Naive thymus-derived CD8-positive, alpha-beta T cell (primary cell): ENCODE measurements around the gene DIAPH2. TPM values are rescaled to one million over a fixed set of nuclear protein-coding genes. Genes with fewer than 3 reads are reported as not detected.

ENCODE experiments used
- ATAC-seq, 2 donors: fragments of 150-1000 bp; cut with Tn5 transposase in 1 of 2; sonication (Bioruptor Pico), chemical (Tn5 transposase) in 1 of 2; 1 replicate in 1 of 2; 2 replicates in 1 of 2; pipeline ENCODE4 v1.10.0; 2021; ENCODE audit warnings: mild to moderate bottlenecking in 2 of 2, moderate library complexity in 2 of 2
- POLR2A ChIA-PET: fragments of 350-600 bp; sonication (Branson Sonifier 250); formaldehyde crosslinking; loops from one replicate; lab custom pipeline; 2021; ENCODE audit warnings: antibody characterized with exemption; lab: Charles Lee
- DNase-seq, 10 donors: peaks; one replicate each; pipeline versions ENCODE4 v3.0.0 to v3.0.0-alpha.2; 2020 to 2022
- H3K27ac Mint-ChIP-seq, 10 donors: one replicate each; pipeline ENCODE4 v1.8.0; 2020 to 2022; ENCODE audit warnings: mild to moderate bottlenecking in 10 of 10, mixed read lengths in 10 of 10, moderate library complexity in 4 of 10, inconsistent platforms in 1 of 10
- H3K27me3 Mint-ChIP-seq, 5 donors: one replicate each; pipeline ENCODE4 v1.8.0; 2021 to 2022; ENCODE audit warnings: mixed read lengths in 5 of 5
- H3K36me3 Mint-ChIP-seq, 3 donors: one replicate each; pipeline ENCODE4 v1.8.0; 2020 to 2022; ENCODE audit warnings: mixed read lengths in 3 of 3, mild to moderate bottlenecking in 2 of 3, inconsistent platforms in 1 of 3
- H3K4me1 Mint-ChIP-seq, 4 donors: one replicate each; pipeline ENCODE4 v1.8.0; 2021 to 2022; ENCODE audit warnings: mixed read lengths in 4 of 4
- H3K4me3 Mint-ChIP-seq, 10 donors: one replicate each; pipeline ENCODE4 v1.8.0; 2020 to 2022; ENCODE audit warnings: mild to moderate bottlenecking in 10 of 10, mixed read lengths in 10 of 10, moderate library complexity in 6 of 10, inconsistent platforms in 1 of 10
- H3K9me3 Mint-ChIP-seq, 9 donors: one replicate each; pipeline ENCODE4 v1.8.0; 2020 to 2022; ENCODE audit warnings: mixed read lengths in 9 of 9, mild to moderate bottlenecking in 3 of 9, inconsistent platforms in 1 of 9, moderate library complexity in 1 of 9
- polyA plus RNA-seq, 3 donors: library from polyadenylated mRNA; unstranded; fragments of 300-500 nt; fragmentation: Illumina TruSeq; gene quantifications; one replicate each; pipeline ENCODE4 v1.2.3, GENCODE V29; 2021
- total RNA-seq, 8 experiments: library from RNA in 2 of 8; stranded (reverse) in 2 of 8; gene quantifications; one replicate each; pipeline ENCODE4 v1.2.3 and lab custom pipeline; 2021 to 2026

The DIAPH2 gene
- total and polyA plus RNA-seq, 5 experiments from 2014 or later: 4.2 to 6.1 (median 5.9) TPM

DNA sequence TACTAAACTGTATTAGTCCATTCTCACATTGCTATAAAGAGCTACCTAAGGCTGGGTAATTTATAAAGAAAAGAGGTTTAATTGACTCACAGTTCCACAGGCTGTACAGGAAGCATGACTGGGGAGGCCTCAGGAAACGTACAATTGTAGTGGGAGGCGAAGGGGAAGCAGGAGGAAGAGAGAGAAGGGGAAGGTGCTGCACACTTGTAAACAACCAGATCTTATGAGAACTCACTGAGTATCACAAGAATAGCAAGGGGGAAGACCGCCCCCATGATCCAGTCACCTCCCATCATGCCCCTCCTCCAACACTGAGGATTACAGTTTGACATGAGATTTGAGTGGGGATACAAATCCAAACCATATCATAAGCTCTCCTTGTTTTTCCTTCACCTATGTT is 239.9 kb downstream of the DIAPH2 start:
- no peak overlapping the region for H3K4me3 Mint-ChIP-seq
- peaks cover 9 to 16% (median 12%) of the 10 kb centered on the region in 3 donors for H3K36me3 Mint-ChIP-seq
- H3K27ac Mint-ChIP-seq: no peak overlapping the region
- DNase-seq: no peak
- no peaks in the 10 kb centered on the region for H3K27me3 Mint-ChIP-seq
- POLR2A ChIA-PET: no interaction called here
- ATAC-seq: no peak
- peaks cover 0 to 11% (median 0%) of the 10 kb centered on the region in 9 donors for H3K9me3 Mint-ChIP-seq
- H3K4me1 Mint-ChIP-seq: peaks cover 0 to 2% (median 0%) of the 10 kb centered on the region in 4 donors

DNA sequence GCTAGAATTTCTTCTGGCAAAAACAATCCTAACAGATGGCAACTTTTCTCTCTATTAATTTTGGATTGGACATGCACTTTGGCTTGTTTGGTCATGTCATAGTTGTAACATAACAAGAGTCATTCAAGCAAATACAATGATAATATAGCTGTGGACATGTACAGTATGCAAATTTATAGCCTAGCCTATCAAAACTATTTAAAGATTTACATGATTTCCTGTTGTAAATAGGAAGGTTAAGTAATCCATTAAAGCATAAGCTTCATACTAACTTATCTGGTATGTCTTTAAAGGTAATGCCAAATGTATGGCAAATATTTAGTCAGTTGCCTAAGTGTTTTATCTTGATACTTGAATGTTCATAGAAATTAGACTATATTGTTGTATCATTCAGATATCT is 244.4 kb downstream of the DIAPH2 start:
- no peak for DNase-seq
- POLR2A ChIA-PET: no interaction called here
- Mint-ChIP-seq H3K27me3 (no peaks in the 10 kb centered on the region), H3K9me3 (peaks cover 0 to 11% (median 0%) of the 10 kb centered on the region in 9 donors), H3K27ac (no peak overlapping the region), H3K36me3 (peaks cover 0 to 8% (median 6%) of the 10 kb centered on the region in 3 donors), H3K4me3 (no peak overlapping the region), H3K4me1 (peaks cover 0 to 2% (median 0%) of the 10 kb centered on the region in 4 donors)
- ATAC-seq: no peak

DNA sequence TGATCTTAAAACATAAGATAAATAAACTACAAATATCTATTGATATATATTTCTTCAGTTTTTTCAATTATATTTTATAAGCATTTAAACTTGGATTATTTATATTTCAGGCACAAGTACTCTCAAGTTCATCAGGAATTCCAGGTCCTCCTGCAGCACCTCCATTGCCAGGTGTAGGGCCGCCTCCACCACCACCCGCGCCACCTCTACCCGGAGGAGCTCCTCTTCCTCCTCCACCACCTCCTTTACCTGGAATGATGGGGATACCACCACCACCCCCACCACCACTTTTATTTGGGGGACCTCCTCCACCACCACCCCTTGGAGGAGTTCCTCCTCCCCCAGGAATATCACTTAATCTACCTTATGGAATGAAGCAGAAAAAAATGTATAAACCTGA is 273.1 kb downstream of the DIAPH2 start:
- ATAC-seq (no peak), DNase-seq (no peak)
- peaks cover 0 to 3% (median 0%) of the 10 kb centered on the region in 4 donors for H3K4me1 Mint-ChIP-seq
- H3K27ac Mint-ChIP-seq: no peak overlapping the region
- POLR2A ChIA-PET: no interaction called here
- H3K36me3 Mint-ChIP-seq: peaks cover 21 to 60% (median 52%) of the 10 kb centered on the region in 3 donors
- no peaks in the 10 kb centered on the region for H3K27me3 Mint-ChIP-seq
- H3K4me3 Mint-ChIP-seq: no peak overlapping the region
- peaks cover 0 to 30% (median 14%) of the 10 kb centered on the region in 9 donors for H3K9me3 Mint-ChIP-seq

DNA sequence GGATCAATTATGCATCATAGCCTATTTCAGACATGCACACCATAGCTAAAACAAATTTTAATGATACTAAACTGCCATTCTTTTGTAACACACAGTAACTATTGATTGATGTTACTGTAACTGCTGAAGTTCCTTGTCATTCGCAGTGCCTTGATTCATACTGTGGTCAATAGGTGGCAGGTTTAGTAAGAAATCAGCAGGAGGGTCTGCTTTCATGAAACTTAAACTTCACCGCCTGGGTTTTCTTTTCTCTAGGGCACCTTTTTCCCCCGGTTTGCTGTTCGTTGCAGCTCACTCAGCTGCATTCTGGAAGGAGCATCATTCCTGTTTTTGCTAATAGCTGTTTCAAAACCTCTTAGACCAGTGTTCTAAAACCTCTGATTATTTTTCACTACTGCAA is 287.2 kb downstream of the DIAPH2 start:
- Mint-ChIP-seq H3K27ac (peak overlapping the region in 1 of 10 donors; percentile 63), H3K27me3 (no peaks in the 10 kb centered on the region), H3K4me1 (no peaks in the 10 kb centered on the region), H3K36me3 (peaks cover 4 to 18% (median 18%) of the 10 kb centered on the region in 3 donors), H3K4me3 (no peak overlapping the region), H3K9me3 (peaks cover 0 to 2% (median 0%) of the 10 kb centered on the region in 9 donors)
- DNase-seq (no peak), ATAC-seq (no peak)
- POLR2A ChIA-PET: no interaction called here

DNA sequence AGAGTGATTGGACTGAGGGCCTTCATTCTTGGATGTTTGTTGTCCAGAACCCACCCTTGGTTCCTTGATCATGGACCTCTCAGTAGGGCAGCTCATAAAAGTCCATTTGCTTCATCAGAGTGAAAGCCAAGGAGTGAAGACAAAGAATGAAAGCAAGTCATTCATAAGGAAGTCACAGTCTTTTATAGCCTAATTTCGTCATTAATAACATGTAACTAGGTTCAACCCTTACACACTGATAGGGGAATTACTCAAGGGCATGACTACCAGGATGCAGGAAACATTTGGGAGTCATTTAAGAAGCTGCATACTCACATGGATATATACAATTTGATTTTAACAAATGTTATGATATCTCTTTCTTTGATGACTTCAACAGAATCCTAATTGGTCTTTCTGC is 294.3 kb downstream of the DIAPH2 start:
- H3K27ac Mint-ChIP-seq: no peak overlapping the region
- H3K4me1 Mint-ChIP-seq: no peaks in the 10 kb centered on the region
- no peak for DNase-seq
- ATAC-seq: no peak
- H3K36me3 Mint-ChIP-seq: peaks cover 0 to 3% (median 0%) of the 10 kb centered on the region in 3 donors
- no peaks in the 10 kb centered on the region for H3K9me3 Mint-ChIP-seq
- H3K27me3 Mint-ChIP-seq: no peaks in the 10 kb centered on the region
- POLR2A ChIA-PET: no interaction called here
- H3K4me3 Mint-ChIP-seq: no peak overlapping the region

DNA sequence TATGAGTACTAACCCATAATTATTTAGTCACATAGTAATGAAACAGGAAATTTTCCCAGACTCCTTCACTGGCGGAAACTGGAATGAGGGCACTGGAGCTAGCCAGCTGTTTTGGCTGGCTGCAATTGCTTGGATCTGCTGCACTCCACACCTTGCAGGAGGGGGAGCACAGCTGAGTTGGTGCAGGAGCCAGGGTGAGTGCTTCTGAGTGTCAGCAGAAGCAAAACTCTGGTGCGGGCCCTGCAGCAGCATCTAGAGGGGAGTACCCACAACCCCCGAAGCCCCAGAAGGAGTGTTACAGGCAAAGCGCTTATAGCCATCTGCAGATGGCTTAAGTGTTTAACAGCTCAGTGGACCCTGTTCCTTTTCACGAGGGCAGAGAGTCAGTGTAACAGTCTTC is 295.1 kb downstream of the DIAPH2 start:
- no peaks in the 10 kb centered on the region for H3K27me3 Mint-ChIP-seq
- POLR2A ChIA-PET: no interaction called here
- ATAC-seq: no peak
- H3K9me3 Mint-ChIP-seq: no peaks in the 10 kb centered on the region
- H3K27ac Mint-ChIP-seq: no peak overlapping the region
- H3K36me3 Mint-ChIP-seq: peaks cover 0 to 3% (median 0%) of the 10 kb centered on the region in 3 donors
- H3K4me3 Mint-ChIP-seq: no peak overlapping the region
- no peaks in the 10 kb centered on the region for H3K4me1 Mint-ChIP-seq
- DNase-seq: no peak

DNA sequence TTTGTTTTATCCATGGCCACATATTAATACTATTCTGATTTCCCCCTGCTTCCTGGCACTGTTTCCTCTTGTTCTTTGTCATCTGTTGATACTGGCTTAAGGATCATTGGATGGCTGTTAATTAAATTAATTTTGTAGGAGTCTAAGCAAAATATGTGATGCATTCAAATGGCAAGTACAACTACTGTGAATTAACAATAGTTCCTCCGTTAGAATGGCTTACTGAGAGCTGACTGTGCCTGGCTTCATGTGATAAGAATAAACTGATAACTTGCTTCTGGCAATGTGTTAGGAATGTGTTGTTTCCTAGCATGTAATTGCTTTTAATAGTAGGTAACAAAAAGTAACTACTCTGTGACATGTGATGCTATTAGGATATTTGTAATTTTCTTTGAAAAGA is 297.5 kb downstream of the DIAPH2 start:
- H3K4me1 Mint-ChIP-seq: no peaks in the 10 kb centered on the region
- no peak overlapping the region for H3K27ac Mint-ChIP-seq
- POLR2A ChIA-PET: no interaction called here
- H3K4me3 Mint-ChIP-seq: no peak overlapping the region
- DNase-seq (no peak), ATAC-seq (no peak)
- no peaks in the 10 kb centered on the region for H3K9me3 Mint-ChIP-seq
- no peaks in the 10 kb centered on the region for H3K27me3 Mint-ChIP-seq
- H3K36me3 Mint-ChIP-seq: peaks cover 0 to 3% (median 0%) of the 10 kb centered on the region in 3 donors

DNA sequence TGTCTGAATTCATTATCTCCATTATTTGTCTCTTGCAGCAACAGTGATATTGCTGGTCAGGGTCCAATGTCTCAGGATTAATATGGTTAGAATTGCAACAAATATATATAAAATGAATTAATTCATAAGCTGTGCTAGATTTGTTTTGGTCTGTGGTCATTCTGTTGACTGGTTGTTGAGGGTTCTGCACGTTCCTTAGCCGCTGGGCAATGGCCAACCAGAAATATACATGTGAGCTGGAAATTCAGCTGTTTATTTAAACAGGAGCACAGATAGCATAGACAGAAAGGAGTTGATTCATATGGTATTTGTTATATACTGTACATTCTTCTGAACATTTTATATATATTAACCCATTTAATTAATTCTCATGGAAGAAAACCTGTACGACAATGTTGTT is 299.9 kb downstream of the DIAPH2 start:
- no peak for ATAC-seq

DNA sequence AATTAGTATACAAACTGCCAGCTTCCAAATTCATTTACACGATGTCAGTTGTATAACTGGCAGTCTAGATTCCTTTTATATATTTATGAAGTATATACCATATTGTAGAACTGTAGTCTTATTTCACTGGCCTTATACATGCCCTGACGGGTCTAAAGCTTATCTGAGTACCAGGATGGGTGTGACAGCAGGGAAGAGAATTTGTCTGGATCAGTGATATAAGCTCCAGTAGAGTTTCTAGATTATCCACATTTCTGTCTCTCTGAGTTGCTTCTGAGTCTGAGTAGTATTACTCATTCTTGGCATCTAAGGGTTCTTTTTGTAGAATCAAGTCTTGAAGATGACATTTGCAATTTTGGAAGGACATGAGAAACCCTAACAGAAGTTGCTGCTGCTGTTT is 300.4 kb downstream of the DIAPH2 start:
- no peaks in the 10 kb centered on the region for H3K36me3 Mint-ChIP-seq
- H3K4me1 Mint-ChIP-seq: no peaks in the 10 kb centered on the region
- ATAC-seq (no peak), DNase-seq (no peak)
- H3K9me3 Mint-ChIP-seq: peaks cover 0 to 3% (median 0%) of the 10 kb centered on the region in 9 donors
- H3K4me3 Mint-ChIP-seq: no peak overlapping the region
- H3K27ac Mint-ChIP-seq: no peak overlapping the region
- POLR2A ChIA-PET: no interaction called here
- no peaks in the 10 kb centered on the region for H3K27me3 Mint-ChIP-seq

More for the DNA sequence above, 299.9 kb downstream of the DIAPH2 start:
- no peaks in the 10 kb centered on the region for H3K9me3 Mint-ChIP-seq
- no peaks in the 10 kb centered on the region for H3K27me3 Mint-ChIP-seq
- POLR2A ChIA-PET: no interaction called here
- no peaks in the 10 kb centered on the region for H3K4me1 Mint-ChIP-seq
- no peak overlapping the region for H3K27ac Mint-ChIP-seq
- H3K4me3 Mint-ChIP-seq: no peak overlapping the region
- H3K36me3 Mint-ChIP-seq: no peaks in the 10 kb centered on the region
- DNase-seq: no peak

DNA sequence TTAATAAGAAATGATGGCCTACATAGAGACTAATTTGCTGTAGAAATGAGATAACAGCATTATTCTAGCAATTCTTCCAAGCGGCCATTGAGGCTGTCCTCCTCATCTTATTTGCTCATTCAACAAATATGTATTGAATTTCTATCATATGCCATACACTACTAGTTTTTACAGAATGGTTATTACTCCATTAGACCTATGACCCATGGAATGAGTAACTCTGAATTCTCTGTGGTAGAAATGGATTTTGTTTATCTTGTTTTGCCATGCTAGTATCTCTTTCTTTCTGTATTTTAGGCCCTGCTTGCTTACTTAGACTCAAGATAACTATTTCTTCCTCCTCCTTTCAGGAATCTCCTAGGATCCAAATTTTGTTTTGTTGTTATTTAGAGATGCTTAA is 302.6 kb downstream of the DIAPH2 start:
- no peak for ATAC-seq
- POLR2A ChIA-PET: no interaction called here

DNA sequence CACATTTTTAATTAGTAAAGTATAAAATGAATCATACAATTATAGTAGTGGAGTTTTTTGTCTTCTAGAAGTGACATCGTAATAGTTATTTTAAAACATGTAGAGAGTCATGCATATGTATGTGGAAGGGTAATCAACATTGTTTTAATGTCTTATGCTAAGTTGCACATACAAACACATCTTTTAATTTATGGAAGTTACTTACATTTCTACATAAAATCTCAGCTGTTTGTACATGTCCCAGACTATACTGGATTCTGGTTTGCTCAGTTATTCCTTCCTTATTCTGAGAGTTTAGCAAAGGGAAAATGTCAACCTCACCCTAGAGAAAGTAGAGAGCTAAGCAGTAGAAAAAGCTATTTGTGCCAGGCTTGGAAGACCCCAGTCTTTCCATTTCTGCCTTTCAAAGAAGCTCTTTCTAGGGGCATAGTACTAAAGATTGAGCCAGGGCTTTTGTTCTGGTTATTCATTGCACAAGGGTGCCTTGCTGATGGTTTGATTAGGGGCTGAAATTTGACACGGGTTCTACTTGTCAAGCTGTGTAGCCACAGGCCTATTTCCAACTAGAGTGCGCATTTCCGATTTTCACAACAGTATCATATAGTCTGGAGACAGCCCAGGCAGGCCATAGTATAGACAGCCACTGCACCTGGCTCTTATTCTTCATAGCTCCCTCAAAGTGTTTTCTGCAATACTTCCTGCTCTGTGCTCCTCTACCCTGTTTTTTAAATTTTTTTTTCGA is 305.4 kb downstream of the DIAPH2 start:
- H3K36me3 Mint-ChIP-seq: peaks cover 0 to 6% (median 2%) of the 10 kb centered on the region in 3 donors
- no peak overlapping the region for H3K27ac Mint-ChIP-seq
- no peak overlapping the region for H3K4me3 Mint-ChIP-seq
- H3K9me3 Mint-ChIP-seq: peaks cover 0 to 3% (median 0%) of the 10 kb centered on the region in 9 donors
- DNase-seq (no peak), ATAC-seq (no peak)
- H3K27me3 Mint-ChIP-seq: no peaks in the 10 kb centered on the region
- POLR2A ChIA-PET: no interaction called here
- no peaks in the 10 kb centered on the region for H3K4me1 Mint-ChIP-seq

More for the DNA sequence above, 302.6 kb downstream of the DIAPH2 start:
- H3K4me1 Mint-ChIP-seq: no peaks in the 10 kb centered on the region
- no peaks in the 10 kb centered on the region for H3K36me3 Mint-ChIP-seq
- DNase-seq: no peak
- no peak overlapping the region for H3K27ac Mint-ChIP-seq
- H3K27me3 Mint-ChIP-seq: no peaks in the 10 kb centered on the region
- no peak overlapping the region for H3K4me3 Mint-ChIP-seq
- H3K9me3 Mint-ChIP-seq: peaks cover 0 to 3% (median 0%) of the 10 kb centered on the region in 9 donors

DNA sequence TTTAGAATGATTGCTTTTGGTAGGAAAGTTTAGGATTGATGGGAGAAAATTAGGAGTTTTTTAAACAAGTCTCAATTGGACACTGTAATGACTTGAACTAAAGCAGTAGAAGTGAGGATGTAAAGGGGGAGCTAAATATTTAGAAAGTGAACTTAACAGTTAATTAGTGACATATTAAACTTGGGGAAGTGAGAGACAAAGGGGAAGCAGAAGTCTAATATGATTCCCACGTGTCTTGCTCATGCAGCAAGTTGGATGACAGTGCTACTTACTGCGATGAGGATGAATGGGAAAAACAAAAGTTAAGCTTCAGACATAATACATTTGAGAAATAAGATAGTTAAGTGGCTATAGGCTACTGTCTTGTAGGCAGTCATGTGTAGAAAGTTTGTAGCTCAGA is 309.5 kb downstream of the DIAPH2 start:
- DNase-seq (no peak), ATAC-seq (no peak)
- H3K9me3 Mint-ChIP-seq: peaks cover 0 to 3% (median 0%) of the 10 kb centered on the region in 9 donors
- no peak overlapping the region for H3K4me3 Mint-ChIP-seq
- POLR2A ChIA-PET: no interaction called here
- H3K36me3 Mint-ChIP-seq: peaks cover 0 to 6% (median 2%) of the 10 kb centered on the region in 3 donors
- no peaks in the 10 kb centered on the region for H3K27me3 Mint-ChIP-seq
- H3K4me1 Mint-ChIP-seq: no peaks in the 10 kb centered on the region
- peak overlapping the region in 1 of 10 donors; percentile 58 for H3K27ac Mint-ChIP-seq

DNA sequence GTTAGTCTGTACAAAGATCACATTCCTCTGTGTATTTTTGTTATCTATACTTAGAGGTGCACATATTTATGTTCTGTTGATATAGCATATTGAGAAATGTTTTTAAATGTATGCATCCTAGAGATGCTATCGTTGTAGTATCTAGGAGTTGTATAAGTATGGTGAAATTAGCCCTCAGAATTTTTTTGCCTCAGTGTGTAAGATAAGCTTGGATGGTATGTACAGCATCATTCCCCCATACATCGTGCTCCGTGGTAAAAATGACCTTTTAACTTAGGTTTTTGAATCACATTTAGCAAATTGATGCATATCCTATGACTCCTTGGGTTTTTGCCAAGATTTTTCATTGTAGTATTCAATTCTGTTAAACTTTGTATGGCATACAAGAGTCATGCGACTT is 312.6 kb downstream of the DIAPH2 start:
- peaks cover 0 to 6% (median 0%) of the 10 kb centered on the region in 4 donors for H3K4me1 Mint-ChIP-seq
- no peak overlapping the region for H3K4me3 Mint-ChIP-seq
- POLR2A ChIA-PET: no interaction called here
- no peak overlapping the region for H3K27ac Mint-ChIP-seq
- peaks cover 4 to 8% (median 7%) of the 10 kb centered on the region in 3 donors for H3K36me3 Mint-ChIP-seq
- ATAC-seq (no peak), DNase-seq (no peak)
- H3K27me3 Mint-ChIP-seq: no peaks in the 10 kb centered on the region
- H3K9me3 Mint-ChIP-seq: peaks cover 0 to 9% (median 0%) of the 10 kb centered on the region in 9 donors
